Measurements from ENCODE around the gene MGST2. TPM values are rescaled to one million over a fixed set of nuclear protein-coding genes. Genes with fewer than 3 reads are reported as not detected.

Gene MGST2
- total and polyA plus RNA-seq, 8 donors, result 7.6 to 271 (median 47.3) TPM

GRCh38 chr4:139659735-139660424 is 5.7 kb upstream of the MGST2 start:
- H3K4me3 ChIP-seq, result no peak overlapping the region
- peaks cover 23 to 57% (median 39%) of the 10 kb centered on the region in 4 donors for H3K4me1 ChIP-seq
- peak overlapping the region in 1 of 5 donors; percentile 68 for H3K27ac ChIP-seq
- no peak for TF ChIP-seq POLR2A (IDR thresholded peaks at IDR 0.05)
- H3K27me3 ChIP-seq, result no peaks in the 10 kb centered on the region
- WGBS, 5 donors, result 89 to 94% (median 90%) methylated on average over 12 of the region's 12 CpGs
- DNase-seq, result no peak
- H3K9me3 ChIP-seq, result no peaks in the 10 kb centered on the region
- intact Hi-C loops (cut with DNase I; ENCODE audit: low total_unique reads), result no loop called here
- H3K36me3 ChIP-seq, result no peaks in the 10 kb centered on the region

GRCh38 chr4:139660568-139661043 is 5.0 kb upstream of the MGST2 start:
- H3K27me3 ChIP-seq, result no peaks in the 10 kb centered on the region
- intact Hi-C loops (cut with DNase I; ENCODE audit: low total_unique reads), result no loop called here
- WGBS, 5 donors, result 44 to 55% (median 48%) methylated on average over 3 of the region's 3 CpGs
- H3K36me3 ChIP-seq, result no peaks in the 10 kb centered on the region
- peak in 1 of 2 donors; percentile 69 for DNase-seq
- peaks cover 28 to 65% (median 46%) of the 10 kb centered on the region in 4 donors for H3K4me1 ChIP-seq
- TF ChIP-seq POLR2A (IDR thresholded peaks at IDR 0.05), result no peak
- TF ChIP-seq EP300 (IDR thresholded peaks at IDR 0.05), result no peak
- TF ChIP-seq CTCF (IDR thresholded peaks at IDR 0.05), result no peak
- TF ChIP-seq POLR2AphosphoS5 (IDR thresholded peaks at IDR 0.05), result no peak
- no peak overlapping the region for H3K4me3 ChIP-seq
- no peaks in the 10 kb centered on the region for H3K9me3 ChIP-seq
- H3K27ac ChIP-seq, result peak overlapping the region in 2 of 5 donors; percentile 4 to 68

GRCh38 chr4:139663561-139664138 is 2.0 kb upstream of the MGST2 start:
- H3K4me1 ChIP-seq, result peaks cover 18 to 68% (median 53%) of the 10 kb centered on the region in 4 donors
- DNase-seq, result no peak
- no peaks in the 10 kb centered on the region for H3K27me3 ChIP-seq
- H3K4me3 ChIP-seq, result no peak overlapping the region
- H3K36me3 ChIP-seq, result no peaks in the 10 kb centered on the region
- H3K9me3 ChIP-seq, result no peaks in the 10 kb centered on the region
- WGBS, 5 donors, result 30 to 67% (median 42%) methylated on average over 1 of the region's 1 CpG
- intact Hi-C loops (cut with DNase I; ENCODE audit: low total_unique reads), result no loop called here
- H3K27ac ChIP-seq, result peak overlapping the region in 4 of 5 donors; percentile 87 to 93 (median 90)
- TF ChIP-seq EP300 (IDR thresholded peaks at IDR 0.05) (no peak), CTCF (IDR thresholded peaks at IDR 0.05) (no peak), POLR2AphosphoS5 (IDR thresholded peaks at IDR 0.05) (no peak), POLR2A (IDR thresholded peaks at IDR 0.05) (no peak)

GRCh38 chr4:139664442-139664841 is 1.2 kb upstream of the MGST2 start:
- DNase-seq, result no peak
- no peaks in the 10 kb centered on the region for H3K36me3 ChIP-seq
- H3K4me1 ChIP-seq, result peaks cover 21 to 71% (median 54%) of the 10 kb centered on the region in 4 donors
- 62 to 94% (median 86%) methylated on average over 2 of the region's 2 CpGs for WGBS, 5 donors
- H3K9me3 ChIP-seq, result no peaks in the 10 kb centered on the region
- no peak for TF ChIP-seq POLR2A (IDR thresholded peaks at IDR 0.05)
- no peak for TF ChIP-seq EP300 (IDR thresholded peaks at IDR 0.05)
- TF ChIP-seq CTCF (IDR thresholded peaks at IDR 0.05), result no peak
- TF ChIP-seq POLR2AphosphoS5 (IDR thresholded peaks at IDR 0.05), result no peak
- H3K4me3 ChIP-seq, result no peak overlapping the region
- peak overlapping the region; percentile 83 to 93 (median 89) for H3K27ac ChIP-seq
- intact Hi-C loops (cut with DNase I; ENCODE audit: low total_unique reads), result no loop called here
- H3K27me3 ChIP-seq, result no peaks in the 10 kb centered on the region

All from stomach (tissue), 9 donors.